Retinal pigment epithelial cell (primary cell): ENCODE results near the gene TSHZ3.

ENCODE experiments used
- DNase-seq: peaks from one replicate; pipeline ENCODE4 v3.0.0-alpha.2; 2010; ENCODE audit warnings: low read depth
- H3K4me3 ChIP-seq: 2 replicates; pipeline ENCODE4 v1.5.1; 2011; ENCODE audit warnings: mild to moderate bottlenecking, low read length, control low read depth, moderate library complexity
- TF ChIP-seq, protein P1 (sequence below): conservative IDR thresholded peaks from 2 replicates; pipeline ENCODE4 v1.5.1; 2011; ENCODE audit warnings: low read depth, low read length, control low read depth, inconsistent platforms

TSHZ3 gene

DNA sequence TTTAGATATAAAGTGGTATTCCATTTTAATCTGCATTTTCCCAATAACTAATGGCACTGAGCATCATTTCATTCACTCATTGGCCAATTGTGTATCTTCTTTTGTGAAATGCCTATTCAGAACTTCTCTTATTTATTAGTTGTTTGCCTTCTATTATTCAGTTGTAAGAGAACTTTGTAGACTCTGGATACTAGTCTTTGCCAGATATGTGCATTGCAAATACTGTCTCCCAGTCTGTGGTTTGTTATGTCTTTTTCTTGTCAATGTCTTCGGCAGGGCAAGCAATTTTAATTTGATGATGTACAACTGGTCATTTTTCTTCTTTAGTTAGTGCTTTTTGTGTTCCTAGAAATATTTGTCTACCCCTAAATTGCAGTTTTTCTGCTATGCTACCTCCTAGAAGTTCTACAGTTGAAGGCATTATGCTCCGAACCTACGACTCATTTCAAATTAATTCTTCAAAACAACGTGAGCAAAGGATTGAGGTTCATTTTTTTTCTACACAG, 115.9 kb downstream of the TSHZ3 start:
- TF ChIP-seq, protein P1, sequence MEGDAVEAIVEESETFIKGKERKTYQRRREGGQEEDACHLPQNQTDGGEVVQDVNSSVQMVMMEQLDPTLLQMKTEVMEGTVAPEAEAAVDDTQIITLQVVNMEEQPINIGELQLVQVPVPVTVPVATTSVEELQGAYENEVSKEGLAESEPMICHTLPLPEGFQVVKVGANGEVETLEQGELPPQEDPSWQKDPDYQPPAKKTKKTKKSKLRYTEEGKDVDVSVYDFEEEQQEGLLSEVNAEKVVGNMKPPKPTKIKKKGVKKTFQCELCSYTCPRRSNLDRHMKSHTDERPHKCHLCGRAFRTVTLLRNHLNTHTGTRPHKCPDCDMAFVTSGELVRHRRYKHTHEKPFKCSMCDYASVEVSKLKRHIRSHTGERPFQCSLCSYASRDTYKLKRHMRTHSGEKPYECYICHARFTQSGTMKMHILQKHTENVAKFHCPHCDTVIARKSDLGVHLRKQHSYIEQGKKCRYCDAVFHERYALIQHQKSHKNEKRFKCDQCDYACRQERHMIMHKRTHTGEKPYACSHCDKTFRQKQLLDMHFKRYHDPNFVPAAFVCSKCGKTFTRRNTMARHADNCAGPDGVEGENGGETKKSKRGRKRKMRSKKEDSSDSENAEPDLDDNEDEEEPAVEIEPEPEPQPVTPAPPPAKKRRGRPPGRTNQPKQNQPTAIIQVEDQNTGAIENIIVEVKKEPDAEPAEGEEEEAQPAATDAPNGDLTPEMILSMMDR: no peak
- no peak overlapping the region for H3K4me3 ChIP-seq
- no peak for DNase-seq

DNA sequence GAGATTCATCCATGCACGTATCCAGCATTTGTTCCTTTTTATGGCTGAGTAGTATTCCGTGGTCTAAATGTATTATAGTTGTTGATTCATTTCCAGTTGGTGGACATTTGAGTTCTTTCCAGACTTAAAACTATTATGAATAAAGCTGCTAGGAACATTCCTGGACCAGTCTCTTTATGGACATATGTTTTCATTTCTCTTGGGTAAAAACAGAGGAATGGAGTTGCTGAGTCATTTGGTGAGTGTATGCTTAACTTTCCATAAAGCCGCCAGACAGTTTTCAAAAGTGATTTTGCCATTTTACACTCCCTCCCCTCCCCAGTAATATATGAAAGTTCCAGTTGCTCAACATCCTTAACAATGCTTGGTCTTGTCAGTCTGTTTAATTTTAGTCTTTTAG, 116.4 kb downstream of the TSHZ3 start:
- TF ChIP-seq, protein P1: no peak
- no peak for DNase-seq
- H3K4me3 ChIP-seq: no peak overlapping the region

- TF ChIP-seq, protein P1: peak; percentile 27
- DNase-seq: no peak
- no peak overlapping the region for H3K4me3 ChIP-seq
Measured at GRCh38 chr19:31232180-31232579, 117.1 kb downstream of the TSHZ3 start.

GRCh38 chr19:31231237-31231636, 118.0 kb downstream of the TSHZ3 start:
- H3K4me3 ChIP-seq: no peak overlapping the region
- no peak for DNase-seq
- TF ChIP-seq, protein P1: no peak

DNA sequence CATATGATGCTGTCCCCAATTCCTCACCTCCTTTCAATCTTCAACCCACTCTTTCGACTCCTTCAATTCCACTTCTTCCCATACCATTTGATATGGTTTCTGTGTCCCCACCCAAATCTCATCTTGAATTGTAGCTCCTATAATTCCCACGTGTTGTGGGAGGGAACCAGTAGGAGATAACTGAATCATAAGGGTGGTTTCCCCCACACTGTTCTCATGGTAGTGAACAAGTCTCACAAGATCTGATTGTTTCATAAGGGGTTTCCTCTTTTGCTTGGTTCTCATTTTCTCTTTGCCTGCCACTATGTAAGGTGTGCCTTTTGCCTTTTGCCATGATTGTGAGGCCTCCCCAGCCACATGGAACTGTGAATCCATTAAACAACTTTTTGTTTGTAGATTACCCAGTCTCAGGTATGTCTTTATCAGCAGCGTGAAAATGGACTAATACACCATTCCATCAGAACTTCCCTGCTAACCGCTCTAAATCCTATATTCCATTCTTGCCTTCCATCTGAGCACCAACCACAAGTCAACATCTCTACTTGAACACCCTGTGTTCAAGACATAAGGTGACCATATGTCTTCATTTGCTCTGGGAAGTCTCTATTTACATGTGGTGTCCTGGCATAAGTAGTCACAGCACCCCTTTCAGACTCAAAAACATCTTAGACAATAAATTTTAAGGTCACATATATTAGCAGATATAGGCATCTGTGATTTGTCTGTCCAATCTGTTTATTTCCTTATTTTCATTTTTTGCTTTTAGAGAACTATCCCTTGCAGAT, 122.9 kb downstream of the TSHZ3 start:
- no peak overlapping the region for H3K4me3 ChIP-seq
- TF ChIP-seq, protein P1: no peak
- no peak for DNase-seq
